ENCODE results near the gene USH2A.
"Not testable (repeated sequence)": the region's sequence is repeated elsewhere in the genome, so short reads cannot be mapped to it uniquely, and the experiment has no call there.

Gene USH2A

DNA sequence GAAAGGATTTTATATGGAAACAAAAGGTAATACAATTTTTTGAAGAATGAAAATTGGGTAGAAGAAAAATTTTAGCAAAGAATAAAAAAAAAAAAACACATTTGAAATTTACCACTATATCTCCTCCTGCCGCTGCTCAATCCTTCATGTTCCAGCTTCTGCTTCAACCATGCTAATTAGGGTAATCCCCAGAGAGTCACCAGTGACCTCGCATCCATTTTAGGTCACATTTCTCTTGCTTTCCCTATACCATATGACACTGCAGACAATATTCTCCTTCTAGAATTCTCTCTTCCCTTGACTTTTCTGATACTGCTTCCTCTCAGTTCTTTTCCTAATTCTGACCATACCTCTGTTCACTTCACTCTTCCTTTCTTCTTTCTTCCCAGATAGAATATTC lies 237.1 kb downstream of the USH2A start:
- no peak for DNase-seq

DNA sequence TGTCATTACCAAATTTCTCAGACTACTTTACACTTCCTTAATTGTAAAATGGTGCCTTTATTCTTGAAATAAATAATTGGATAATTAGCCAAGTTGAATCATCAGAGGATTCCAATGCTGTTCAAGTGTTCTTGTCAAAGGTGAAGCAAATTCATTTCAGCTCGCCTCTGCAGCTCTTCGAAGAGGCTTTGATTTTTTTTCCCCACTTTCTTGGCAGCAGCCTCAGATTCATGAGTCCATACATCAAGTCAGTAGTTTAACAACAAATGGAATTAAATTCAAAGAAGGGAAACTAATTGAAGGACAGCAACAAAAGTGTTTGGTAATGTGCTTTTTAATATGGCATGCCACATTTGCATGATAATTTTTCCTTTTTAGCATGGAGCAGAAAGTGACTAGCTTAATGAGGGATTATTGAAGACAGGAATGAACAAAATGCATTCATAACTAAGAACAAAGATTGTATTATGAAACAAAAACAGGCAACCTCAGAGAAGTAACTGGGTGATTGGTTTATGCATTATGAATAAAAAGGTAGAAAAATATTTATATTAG lies 239.0 kb downstream of the USH2A start:
- no peak for DNase-seq

DNA sequence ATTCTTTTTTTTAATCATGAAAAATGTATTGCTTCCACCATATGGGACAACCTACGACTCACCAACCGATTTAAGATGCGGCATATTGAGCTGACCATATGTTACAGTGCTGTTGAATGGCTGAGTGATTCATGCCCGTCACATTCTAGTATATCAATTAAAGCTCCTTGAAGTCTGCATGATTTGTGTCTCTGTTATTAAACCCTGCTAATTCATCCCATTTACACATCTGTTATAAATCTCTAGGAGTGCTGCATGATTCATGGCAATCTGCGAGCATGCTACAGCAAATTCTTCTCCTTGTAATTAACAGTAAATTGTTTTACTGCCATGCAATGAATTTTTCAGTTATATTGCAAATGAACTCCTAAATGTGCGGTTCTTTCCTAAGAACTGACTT lies 239.8 kb downstream of the USH2A start:
- DNase-seq, result no peak

DNA sequence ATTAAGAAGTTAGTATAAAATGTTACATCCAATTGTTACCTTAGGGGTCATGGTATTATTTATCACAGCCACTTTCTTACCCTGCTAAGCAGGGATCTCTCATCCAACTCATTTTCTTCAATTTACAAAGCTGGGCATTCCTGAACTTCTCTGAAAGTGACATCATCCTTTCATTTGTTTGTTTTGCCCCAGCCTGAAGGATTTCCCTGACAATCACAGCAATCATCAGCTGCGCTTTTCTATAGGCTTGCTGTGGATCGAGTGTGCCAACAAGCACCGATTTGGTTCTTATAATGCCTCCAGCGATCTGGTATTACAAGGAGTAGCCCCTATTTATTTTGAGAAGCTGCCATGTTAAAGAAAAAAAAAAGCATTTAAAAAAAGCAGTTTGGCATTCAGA lies 240.2 kb downstream of the USH2A start:
- peak; percentile 44 for DNase-seq

DNA sequence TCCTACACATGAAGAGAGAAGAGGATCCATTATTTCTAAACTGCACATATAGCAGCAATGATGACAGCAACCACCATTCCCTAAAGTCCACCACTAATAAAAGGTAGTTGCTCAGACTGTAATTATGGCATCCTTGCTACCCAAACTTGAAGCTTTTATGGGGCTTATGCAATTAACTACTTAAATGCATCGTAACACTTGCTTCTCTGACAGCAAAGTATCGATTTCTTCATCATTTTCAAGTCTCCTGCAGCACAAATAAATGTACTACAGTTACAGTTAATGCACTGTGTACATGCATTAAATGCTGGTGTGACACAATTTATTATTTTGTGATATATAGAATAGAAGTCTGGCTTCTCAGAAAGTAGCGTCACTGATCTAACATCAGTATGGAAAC lies 241.7 kb downstream of the USH2A start:
- no peak for DNase-seq

DNA sequence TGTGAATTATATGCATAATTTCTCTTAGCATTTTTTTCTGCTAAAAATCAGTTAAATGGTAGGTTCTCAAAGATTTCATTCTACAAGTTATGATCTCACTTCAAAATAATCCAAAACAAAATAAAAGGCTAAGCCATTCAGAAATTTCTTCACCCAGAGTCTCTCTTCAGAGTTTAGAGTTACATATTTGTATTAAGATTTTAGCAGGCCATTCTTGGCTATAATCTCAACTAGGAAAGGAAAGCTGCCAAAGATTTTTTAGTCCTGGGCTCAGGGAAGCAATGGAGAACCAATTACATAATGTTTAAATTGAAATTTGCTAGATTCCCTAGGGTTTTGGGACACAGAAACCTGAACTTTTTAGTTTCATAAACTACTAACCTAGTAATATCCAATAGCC lies 245.0 kb downstream of the USH2A start:
- no peak for DNase-seq

DNA sequence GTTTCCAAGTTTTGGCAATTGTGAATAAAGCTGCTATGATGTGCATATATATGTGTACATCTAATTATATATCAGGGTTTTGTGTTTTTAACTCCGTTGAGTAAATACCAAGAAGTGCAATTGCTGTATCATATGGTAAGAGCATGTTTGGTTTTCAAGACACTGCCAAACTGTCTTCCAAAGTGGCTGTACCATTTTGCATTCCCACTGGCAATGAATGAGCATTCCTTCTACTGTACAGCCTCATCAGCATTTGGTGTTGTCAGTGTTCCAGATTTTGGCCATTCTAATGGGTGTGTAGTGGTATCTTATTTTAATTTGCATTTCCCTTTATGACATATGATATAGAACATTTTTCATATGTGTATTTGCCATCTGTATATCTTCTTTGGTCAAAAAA lies 246.3 kb downstream of the USH2A start:
- no peak for DNase-seq

DNA sequence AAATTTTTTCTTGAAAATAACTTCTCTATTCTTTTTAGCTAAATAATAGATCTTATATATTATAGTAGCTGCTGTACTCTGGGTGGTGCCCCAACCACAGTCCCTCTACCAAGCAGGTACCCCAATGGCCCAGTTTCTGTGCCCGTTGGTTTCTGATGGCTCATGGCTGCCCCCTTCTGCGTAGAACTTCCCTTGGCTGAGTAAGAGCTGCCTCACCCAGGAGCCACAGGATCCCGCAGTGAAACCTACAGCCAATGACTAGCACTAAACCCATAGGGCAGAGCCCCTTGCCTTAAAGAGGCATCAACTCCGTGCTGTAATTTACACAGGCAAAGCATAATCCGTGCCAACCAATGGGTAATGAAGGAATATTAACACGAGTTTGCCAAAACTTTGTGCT lies 247.5 kb downstream of the USH2A start:
- DNase-seq, result no peak

DNA sequence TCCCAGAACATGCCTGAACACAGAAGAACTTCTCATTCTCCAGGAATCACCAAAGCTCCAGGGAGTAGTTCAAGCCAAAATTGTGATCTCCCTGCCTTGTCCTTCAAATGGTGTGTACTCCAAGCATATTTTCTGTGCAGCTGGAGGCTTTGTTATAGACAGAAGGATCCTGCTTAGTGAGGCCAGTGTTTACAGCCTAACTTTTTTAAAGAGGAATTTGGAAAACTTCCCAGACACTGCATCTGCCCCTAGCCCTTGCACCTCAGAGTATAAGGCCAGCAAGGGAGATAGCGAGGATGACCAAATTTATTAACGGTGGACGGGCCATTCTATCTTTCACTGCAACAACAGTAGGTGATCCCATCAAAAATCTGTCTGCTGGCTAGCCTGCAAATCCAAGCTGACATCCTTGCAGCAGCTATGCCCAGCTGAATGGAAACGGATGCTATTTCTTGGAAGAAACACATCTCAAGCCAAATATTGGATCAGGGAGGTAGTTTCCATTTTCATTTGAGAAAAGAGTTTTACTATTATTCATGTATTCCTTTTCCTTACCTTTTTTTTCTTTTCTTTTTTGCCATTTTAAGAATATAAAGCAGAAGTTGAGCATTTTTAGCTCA lies 249.8 kb downstream of the USH2A start:
- DNase-seq, result no peak

DNA sequence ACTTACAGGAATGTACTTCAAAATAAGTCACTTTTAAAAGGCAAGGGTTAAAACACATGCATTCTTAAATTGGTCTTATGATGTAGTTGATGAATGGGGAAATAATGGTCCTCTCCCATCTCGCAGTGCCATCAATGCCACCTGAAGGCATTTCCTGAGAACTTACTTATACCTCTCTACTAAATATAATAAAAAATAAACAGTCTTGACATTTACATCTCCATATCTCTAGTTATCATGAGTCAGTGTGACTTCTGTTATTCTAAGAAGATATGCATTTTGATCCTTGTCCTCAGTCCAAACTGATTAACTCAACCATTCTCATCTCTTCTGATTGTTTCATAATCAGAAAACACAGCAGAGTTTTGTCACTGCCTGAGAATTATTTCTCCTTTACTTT lies 253.9 kb downstream of the USH2A start:
- DNase-seq, result no peak

DNA sequence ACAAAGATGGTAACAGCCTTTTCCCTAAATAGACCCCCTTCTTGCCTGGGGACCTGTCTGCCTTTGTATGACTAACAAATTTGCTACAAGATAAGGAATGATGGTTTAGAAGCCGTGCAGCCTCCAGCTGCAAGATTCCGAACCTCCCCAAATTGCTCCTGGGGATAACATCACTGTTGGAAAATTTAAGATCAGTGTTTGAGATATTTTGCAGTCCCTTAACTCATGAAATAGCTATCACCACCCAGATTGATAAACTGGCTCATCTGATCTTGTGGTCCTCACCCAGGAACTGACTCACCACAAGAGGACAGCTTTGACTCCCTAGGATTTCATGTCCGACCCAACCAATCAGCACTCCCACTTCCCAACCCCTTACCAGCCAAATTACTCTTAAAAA lies 254.7 kb downstream of the USH2A start:
- DNase-seq, result peak; percentile 40

DNA sequence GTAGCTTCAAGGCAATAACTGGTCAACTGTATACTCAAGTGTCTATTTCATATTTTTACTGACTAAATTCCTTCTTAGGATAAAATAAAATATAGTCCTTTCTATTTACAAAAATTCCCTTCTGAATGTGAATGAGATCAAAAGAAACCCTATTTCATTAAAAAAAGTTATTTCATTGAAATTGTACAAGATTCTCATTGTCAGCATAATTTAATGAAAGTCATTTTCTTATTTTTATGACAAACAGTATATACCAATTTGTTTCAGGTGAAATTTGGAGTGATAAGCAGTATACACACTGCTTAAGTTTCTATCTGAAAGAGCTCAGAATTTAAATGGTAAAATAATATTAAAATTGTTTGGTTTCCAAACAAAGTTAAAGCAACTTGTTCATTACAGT lies 269.2 kb downstream of the USH2A start:
- DNase-seq, result no peak

DNA sequence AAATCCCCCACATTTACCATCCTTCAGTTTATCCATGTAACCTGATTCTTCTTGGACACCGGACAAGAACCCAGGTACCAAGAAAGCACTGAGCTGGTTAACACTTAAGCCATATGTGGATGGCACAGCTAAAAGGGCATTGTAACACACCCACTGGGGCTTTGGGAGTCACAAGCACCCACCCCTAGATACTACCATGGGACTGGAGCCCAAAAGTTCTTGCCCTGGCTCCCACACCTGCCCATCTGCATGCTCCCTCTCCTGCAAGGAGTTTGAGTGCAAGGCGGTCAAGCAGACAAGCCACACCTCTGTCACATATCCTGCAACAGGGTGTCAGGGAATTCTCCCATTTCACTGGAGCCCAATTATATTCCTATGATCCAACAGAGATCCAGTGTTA lies 270.1 kb downstream of the USH2A start:
- no peak for DNase-seq

DNA sequence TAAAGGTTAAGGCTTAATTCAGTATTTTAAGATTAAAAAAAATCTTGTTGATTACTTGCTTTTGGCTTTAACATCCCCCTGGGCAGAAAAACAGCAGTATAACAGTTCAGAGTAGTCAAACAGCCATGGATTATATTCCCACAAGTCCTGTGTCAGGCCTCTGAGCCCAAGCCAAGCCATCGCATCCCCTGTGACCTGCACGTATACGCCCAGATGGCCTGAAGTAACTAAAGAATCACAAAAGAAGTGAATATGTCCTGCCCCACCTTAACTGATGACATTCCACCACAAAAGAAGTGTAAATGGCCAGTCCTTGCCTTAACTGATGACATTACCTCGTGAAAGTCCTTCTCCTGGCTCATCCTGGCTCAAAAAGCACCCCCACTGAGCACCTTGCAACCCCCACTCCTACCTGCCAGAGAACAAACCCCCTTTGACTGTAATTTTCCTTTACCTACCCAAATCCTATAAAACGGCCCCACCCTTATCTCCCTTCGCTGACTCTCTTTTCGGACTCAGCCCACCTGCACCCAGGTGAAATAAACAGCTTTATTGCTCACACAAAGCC lies 277.7 kb downstream of the USH2A start:
- not testable (repeated sequence) for DNase-seq

DNA sequence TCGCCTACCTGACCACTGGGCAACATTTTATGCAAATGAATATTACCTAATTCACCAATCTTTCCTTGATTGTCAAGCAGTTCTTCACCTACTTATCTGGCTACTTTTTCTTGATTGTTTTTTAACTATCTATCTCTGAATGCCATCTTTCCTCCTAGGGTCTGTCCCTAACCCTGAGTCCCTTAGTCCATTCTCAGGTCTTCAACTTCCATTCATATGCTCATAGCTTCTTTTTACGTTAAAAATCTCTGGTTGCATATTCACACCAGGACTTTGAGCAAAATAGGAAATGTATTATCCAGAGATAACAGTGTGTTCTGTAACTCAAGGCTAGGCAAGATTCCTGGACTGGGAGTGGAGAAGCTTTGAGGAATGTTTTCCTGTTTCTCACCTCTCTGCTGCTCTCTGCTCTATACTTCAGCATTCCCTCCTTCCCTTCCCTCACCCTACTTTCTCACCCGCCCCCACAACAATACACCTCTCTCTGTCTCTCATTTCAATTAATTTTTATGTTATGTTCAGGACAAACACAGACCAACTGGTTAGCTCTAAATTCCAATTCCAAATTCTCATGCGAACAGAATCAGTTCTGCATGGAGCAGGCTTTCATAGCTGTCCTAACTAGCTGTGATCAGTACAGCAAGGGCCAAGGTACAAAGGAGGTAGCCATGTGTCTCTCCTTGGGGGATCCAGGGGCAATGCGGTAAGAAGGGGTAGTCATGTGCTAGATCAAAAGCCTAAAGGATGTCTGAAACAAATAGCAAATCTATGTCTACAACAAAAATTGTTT lies 278.4 kb downstream of the USH2A start:
- DNase-seq, result no peak

DNA sequence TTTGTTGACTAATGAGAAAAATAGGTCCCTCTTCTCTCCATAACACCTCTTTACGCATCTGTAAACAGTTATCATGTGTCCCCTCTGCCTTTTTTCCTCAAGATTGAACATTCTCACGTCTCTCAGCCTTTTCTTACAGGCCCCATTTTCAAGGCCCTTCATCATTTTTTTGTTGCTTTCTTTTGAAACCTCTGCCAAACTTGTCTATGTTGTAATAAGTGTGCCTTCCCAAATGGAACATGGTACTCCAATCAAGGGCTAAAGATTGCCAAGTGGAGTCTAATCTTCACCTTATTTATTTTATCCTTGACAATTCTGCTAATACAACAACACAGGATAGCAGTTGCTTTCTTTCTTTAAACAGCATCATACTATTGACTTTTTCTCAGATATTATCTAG lies 280.3 kb downstream of the USH2A start:
- DNase-seq, result no peak

DNA sequence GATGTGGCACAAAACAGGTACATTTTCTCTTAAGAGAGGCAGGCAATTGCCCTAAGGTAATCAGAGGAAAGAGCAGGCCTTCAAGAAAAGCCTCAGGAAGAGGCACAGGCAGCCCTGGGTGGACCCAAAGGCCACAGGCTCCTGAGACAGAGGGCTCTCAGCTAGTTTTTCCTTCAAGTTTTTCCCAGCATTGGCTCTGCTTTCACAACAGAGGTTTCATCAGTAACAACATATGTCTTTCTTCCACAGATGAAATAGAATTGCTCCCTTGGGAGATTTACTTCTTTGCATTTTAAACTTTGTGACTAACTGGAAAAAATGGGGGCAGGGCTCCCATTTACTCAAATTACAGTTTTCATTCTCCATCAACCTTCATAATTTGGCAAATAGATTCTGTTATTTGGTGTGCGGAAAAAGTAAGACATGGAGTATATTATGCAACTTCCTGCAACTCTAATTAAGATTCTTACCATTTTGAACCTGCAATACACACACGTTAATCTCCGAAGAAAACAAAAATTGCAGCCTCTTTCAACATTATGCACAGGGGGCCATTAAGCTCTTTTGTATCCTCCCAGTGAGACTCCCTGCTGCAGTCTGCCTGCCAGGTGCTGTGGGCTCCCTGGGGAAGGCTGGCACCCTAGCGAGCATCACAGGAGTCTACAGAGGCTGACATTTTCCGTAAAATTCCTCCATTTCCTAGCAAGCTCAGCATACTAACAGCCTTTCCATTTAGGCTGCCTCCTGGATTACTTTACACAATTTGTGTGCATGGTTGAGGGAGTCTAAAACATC lies 282.3 kb downstream of the USH2A start:
- no peak for DNase-seq

DNA sequence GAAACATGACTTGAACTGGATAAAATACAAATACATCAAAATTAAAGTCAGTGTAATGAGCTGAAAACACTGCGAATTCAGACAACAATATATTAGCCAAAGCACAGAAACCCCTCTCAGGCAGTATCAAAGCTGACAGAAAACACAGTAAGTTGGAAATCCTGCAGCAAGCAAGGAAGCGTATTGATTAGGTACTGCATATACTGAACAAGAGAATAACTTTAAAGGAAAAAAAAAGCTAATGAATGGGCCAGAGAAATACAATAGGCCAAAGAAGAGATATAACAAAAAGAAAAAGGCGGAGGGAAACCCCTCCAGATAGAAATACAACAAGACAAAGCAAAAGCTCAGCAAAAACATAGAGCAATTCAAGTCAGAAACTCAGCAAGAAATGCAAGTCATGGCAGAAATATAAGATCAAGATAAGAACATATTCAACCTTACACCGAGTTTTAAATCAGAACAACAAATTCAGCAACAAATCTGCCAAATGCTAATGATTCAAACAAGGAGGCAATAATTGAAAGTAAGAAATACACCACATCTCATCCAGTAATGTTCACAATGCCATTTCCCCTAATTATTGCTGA lies 299.0 kb downstream of the USH2A start:
- no peak for DNase-seq

DNA sequence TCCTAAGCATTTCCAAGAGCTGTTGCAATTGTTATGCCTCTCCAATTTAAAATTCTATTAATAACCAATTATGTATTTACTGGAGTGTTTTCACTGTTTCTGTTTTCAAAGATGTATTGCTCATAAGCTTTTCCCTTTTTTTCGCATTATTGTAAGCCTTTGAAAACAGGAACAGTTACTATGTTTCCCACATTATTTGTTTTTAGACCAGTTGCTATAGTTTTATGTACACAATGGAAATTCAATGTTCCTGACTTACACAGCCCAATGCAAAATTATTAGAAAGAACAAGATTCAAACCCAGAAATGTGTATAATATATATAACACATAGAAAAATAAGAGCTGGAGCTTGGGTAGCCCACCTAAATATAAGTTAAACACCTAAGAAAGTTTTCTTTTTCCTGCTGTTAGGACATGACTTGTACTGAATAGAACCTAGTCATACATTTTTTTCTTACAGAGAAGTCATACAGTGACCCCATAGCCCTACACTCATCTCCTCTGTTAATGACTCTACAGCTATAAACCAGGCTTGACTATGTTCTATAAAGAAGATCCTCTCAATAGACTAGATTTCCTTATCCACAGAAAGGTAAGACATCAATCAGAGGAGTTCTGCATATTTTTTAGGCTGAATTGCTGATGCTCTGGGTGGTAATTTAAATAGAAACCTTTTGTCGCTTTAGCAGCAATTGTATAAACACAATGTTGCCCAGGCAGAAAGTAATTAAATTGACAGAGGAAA lies 299.6 kb downstream of the USH2A start:
- no peak for DNase-seq

DNA sequence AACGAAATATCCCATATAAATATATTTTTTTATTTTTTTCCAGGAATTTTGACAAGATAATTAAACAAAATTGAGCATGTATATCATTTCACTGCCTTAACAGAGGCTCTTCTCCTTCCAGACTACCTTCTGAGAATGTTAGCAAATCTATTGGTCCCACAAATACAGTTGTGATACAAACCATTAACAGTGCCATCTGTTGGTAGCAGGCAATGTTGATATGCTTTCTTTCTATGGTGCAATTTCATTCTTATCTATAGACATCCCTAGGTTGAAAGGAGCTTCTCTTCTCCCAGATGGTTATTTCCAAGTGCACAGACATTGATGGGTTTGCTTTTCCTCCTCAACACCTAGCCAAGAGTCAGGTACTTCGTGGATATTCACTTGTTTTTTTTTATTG lies 303.6 kb downstream of the USH2A start:
- DNase-seq, result no peak

DNA sequence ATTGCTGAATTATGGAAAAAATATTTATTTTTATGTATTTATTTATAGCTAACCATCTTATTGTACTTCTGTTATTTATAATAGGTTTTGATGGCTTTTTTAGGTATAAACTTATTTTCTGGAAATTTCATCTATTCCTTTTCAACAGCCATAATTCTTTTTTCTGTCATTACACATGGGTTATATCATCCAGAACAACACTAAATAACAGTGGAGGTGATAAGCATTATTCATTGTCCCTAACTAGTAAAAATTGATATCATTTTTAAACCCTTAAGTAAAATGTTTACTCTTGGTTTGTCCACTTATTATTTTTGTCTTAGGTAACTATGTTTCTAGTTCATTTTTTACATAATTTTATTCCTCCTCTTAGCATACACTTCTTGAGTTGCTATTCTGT lies 309.1 kb downstream of the USH2A start:
- no peak for DNase-seq

DNA sequence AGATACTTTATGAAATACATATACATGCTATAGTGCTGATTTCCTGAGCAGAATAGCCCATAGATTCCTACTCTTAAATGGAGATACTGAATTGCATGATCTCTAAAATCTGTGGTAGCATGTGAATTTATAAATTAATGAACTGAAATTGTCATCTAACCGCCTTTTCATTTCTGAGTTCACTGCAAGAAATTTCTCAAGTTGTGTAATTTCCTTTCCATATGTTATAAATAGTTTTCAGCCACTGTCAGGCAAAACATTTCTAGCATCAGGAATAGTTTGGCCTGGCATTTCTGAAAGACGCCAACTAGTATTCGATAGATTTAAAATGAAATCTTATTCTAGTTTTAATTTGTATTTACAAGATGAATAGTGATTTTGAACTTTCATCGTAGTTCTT lies 310.1 kb downstream of the USH2A start:
- no peak for DNase-seq

Data from T1000 (cell line).